HEK293 (cell line): Measurements from ENCODE around the gene MSRB1.

ENCODE experiments used
- CTCF ChIA-PET: fragments of 350-600 bp; formaldehyde crosslinking; extraction: SDS; loops from one replicate; lab custom pipeline; 2021; ENCODE audit warnings: antibody characterized with exemption; lab: Yijun Ruan, JAX
- POLR2A ChIA-PET: fragments of 300-600 bp; formaldehyde crosslinking; extraction: SDS; loops from one replicate; lab custom pipeline; 2020; ENCODE audit warnings: antibody characterized with exemption, inconsistent platforms; lab: Yijun Ruan, JAX
- H3K27ac ChIP-seq: fragments of 200-500 bp; sonication (Bioruptor generic); 2 replicates; pipeline ENCODE4 v1.5.1; 2014; ENCODE audit warnings: low read depth, low read length, control low read depth, inconsistent platforms; ENCODE audit errors: extremely low read depth
- H3K36me3 ChIP-seq, 2 experiments: fragments of 200-500 bp in 1 of 2; sonication (Bioruptor generic) in 1 of 2; 1 replicate in 1 of 2; 2 replicates in 1 of 2; pipeline ENCODE4 v1.5.1; 2014 to 2017; ENCODE audit warnings: inconsistent platforms in 2 of 2, low read length in 2 of 2; ENCODE audit not compliant: control insufficient read depth in 2 of 2, insufficient read depth in 1 of 2
- H3K4me1 ChIP-seq: fragments of 200-500 bp; sonication (Bioruptor generic); 2 replicates; pipeline ENCODE4 v1.5.1; 2014; ENCODE audit warnings: mild to moderate bottlenecking, low read length, inconsistent platforms; ENCODE audit not compliant: control insufficient read depth, insufficient read depth
- H3K4me3 ChIP-seq: 2 replicates; pipeline ENCODE4 v1.5.1; 2011; ENCODE audit warnings: low read depth, mild to moderate bottlenecking, control low read depth, low read length, moderate library complexity
- H3K9me3 ChIP-seq: fragments of 200-500 bp; sonication (Bioruptor generic); 2 replicates; pipeline ENCODE4 v1.5.1; 2014; ENCODE audit warnings: low read depth, low read length, inconsistent platforms; ENCODE audit not compliant: control insufficient read depth, insufficient read depth
- EGR2 ChIP-seq: fragments of 450-650 bp; formaldehyde crosslinking; IDR thresholded peaks from 2 replicates; pipeline ENCODE4 v1.5.1; 2016; ENCODE audit warnings: low read depth, missing biosample characterization, missing genetic modification characterization
- GLIS1 ChIP-seq: fragments of 450-650 bp; formaldehyde crosslinking; IDR thresholded peaks from 2 replicates; pipeline ENCODE4 v1.5.1; 2016; ENCODE audit warnings: missing biosample characterization, missing genetic modification characterization
- HIC1 ChIP-seq: fragments of 450-650 bp; formaldehyde crosslinking; IDR thresholded peaks from 2 replicates; pipeline ENCODE4 v1.5.1; 2016; ENCODE audit warnings: missing biosample characterization, missing genetic modification characterization
- HOXC10 ChIP-seq: sonication (generic); formaldehyde crosslinking; IDR thresholded peaks from 2 replicates; pipeline ENCODE4 v1.8.1; 2023; ENCODE audit warnings: mild to moderate bottlenecking, missing genetic modification reagents
- KLF17 ChIP-seq: fragments of 450-650 bp; formaldehyde crosslinking; IDR thresholded peaks from 2 replicates; pipeline ENCODE4 v1.5.1; 2016; ENCODE audit warnings: missing biosample characterization, missing genetic modification characterization
- ZBTB20 ChIP-seq: fragments of 450-650 bp; formaldehyde crosslinking; IDR thresholded peaks from 2 replicates; pipeline ENCODE4 v1.5.1; 2016; ENCODE audit warnings: missing biosample characterization, missing genetic modification characterization
- ZBTB26 ChIP-seq: fragments of 450-650 bp; formaldehyde crosslinking; optimal IDR thresholded peaks from 2 replicates; pipeline ENCODE3; 2016; ENCODE audit warnings: missing biosample characterization, mild to moderate bottlenecking, missing genetic modification characterization
- ZBTB44 ChIP-seq: fragments of 450-650 bp; IDR thresholded peaks from 2 replicates; pipeline ENCODE4 v1.5.1; 2018; ENCODE audit warnings: missing biosample characterization, mild to moderate bottlenecking, missing genetic modification characterization
- ZBTB7A ChIP-seq: fragments of 450-650 bp; formaldehyde crosslinking; IDR thresholded peaks from 2 replicates; pipeline ENCODE4 v1.5.1; 2016; ENCODE audit warnings: low read depth, missing biosample characterization, missing genetic modification characterization
- ZBTB8A ChIP-seq: fragments of 450-650 bp; formaldehyde crosslinking; IDR thresholded peaks from 2 replicates; pipeline ENCODE4 v1.5.1; 2016; ENCODE audit warnings: missing biosample characterization, missing genetic modification characterization
- ZFP41 ChIP-seq: fragments of 450-650 bp; formaldehyde crosslinking; IDR thresholded peaks from 2 replicates; pipeline ENCODE4 v1.5.1; 2016; ENCODE audit warnings: missing biosample characterization, missing genetic modification characterization, borderline replicate concordance
- ZNF121 ChIP-seq: fragments of 450-650 bp; formaldehyde crosslinking; IDR thresholded peaks from 2 replicates; pipeline ENCODE4 v1.5.1; 2016; ENCODE audit warnings: missing biosample characterization, missing genetic modification characterization
- ZNF184 ChIP-seq: fragments of 450-650 bp; IDR thresholded peaks from 2 replicates; pipeline ENCODE4 v1.5.1; 2018; ENCODE audit warnings: missing biosample characterization, mild to moderate bottlenecking, missing genetic modification characterization
- ZNF2 ChIP-seq: fragments of 450-650 bp; formaldehyde crosslinking; IDR thresholded peaks from 2 replicates; pipeline ENCODE4 v1.5.1; 2016; ENCODE audit warnings: missing biosample characterization, missing genetic modification characterization
- ZNF266 ChIP-seq: fragments of 450-650 bp; formaldehyde crosslinking; IDR thresholded peaks from 2 replicates; pipeline ENCODE4 v1.5.1; 2016; ENCODE audit warnings: missing biosample characterization, missing genetic modification characterization, low read depth
- ZNF280D ChIP-seq: fragments of 450-650 bp; formaldehyde crosslinking; IDR thresholded peaks from 2 replicates; pipeline ENCODE4 v1.5.1; 2016; ENCODE audit warnings: missing biosample characterization, missing genetic modification characterization
- ZNF362 ChIP-seq: fragments of 450-650 bp; formaldehyde crosslinking; IDR thresholded peaks from 2 replicates; pipeline ENCODE4 v1.5.1; 2016; ENCODE audit warnings: missing biosample characterization, missing genetic modification characterization
- ZNF398 ChIP-seq: fragments of 450-650 bp; formaldehyde crosslinking; IDR thresholded peaks from 2 replicates; pipeline ENCODE4 v1.5.1; 2017; ENCODE audit warnings: missing biosample characterization, missing genetic modification characterization
- ZNF433 ChIP-seq: fragments of 450-650 bp; formaldehyde crosslinking; IDR thresholded peaks from 2 replicates; pipeline ENCODE4 v1.5.1; 2016; ENCODE audit warnings: missing biosample characterization, missing genetic modification characterization, low read depth
- ZNF560 ChIP-seq: fragments of 450-650 bp; formaldehyde crosslinking; IDR thresholded peaks from 2 replicates; pipeline ENCODE4 v1.5.1; 2017; ENCODE audit warnings: missing biosample characterization, missing genetic modification characterization, borderline replicate concordance
- ZNF670 ChIP-seq: fragments of 450-650 bp; formaldehyde crosslinking; IDR thresholded peaks from 2 replicates; pipeline ENCODE4 v1.5.1; 2016; ENCODE audit warnings: missing biosample characterization, missing genetic modification characterization, low read depth
- ZNF707 ChIP-seq: fragments of 450-650 bp; formaldehyde crosslinking; IDR thresholded peaks from 2 replicates; pipeline ENCODE4 v1.5.1; 2016; ENCODE audit warnings: missing biosample characterization, missing genetic modification characterization
- ZNF768 ChIP-seq: fragments of 450-650 bp; formaldehyde crosslinking; IDR thresholded peaks from 2 replicates; pipeline ENCODE4 v1.5.1; 2018; ENCODE audit warnings: missing biosample characterization, mild to moderate bottlenecking, missing genetic modification characterization
- ZSCAN23 ChIP-seq: fragments of 450-650 bp; formaldehyde crosslinking; IDR thresholded peaks from 2 replicates; pipeline ENCODE4 v1.5.1; 2016; ENCODE audit warnings: missing biosample characterization, missing genetic modification characterization

The MSRB1 gene

GRCh38 chr16:1942810-1943726 lies at the start of gene MSRB1:
Gene MSRB1, minus strand, starts transcription at chr16:1943199. Its CDS starts 43 bp downstream, at chr16:1943156.
- no peaks in the 10 kb centered on the region for H3K4me1 ChIP-seq
- ChIA-PET CTCF (interaction anchor here (0.5 to 1.5 kb wide), 5 partner anchors 10 to 1088 kb away, joined by 3 to 5 read pairs (median 3); no protein-coding TSS in a partner anchor), POLR2A (interaction anchor here (0.5 to 1.7 kb wide), 14 partner anchors 9 to 212 kb away, joined by 3 to 33 read pairs (median 4); partner anchors contain the start of genes NUBP2, RPS2 and TRAF7)
- H3K27ac ChIP-seq, result no peak within 1 kb of the TSS; the same call in 1 of the 2 replicates
- H3K36me3 ChIP-seq, result peaks cover 0 to 29% of the 10 kb centered on the region in 2 experiments; a peak in 2 of 3 replicates
- H3K4me3 ChIP-seq, result peak within 1 kb of the TSS; percentile 67
- no peaks in the 10 kb centered on the region for H3K9me3 ChIP-seq
- TF ChIP-seq ZBTB8A (peak; percentile 96), ZNF670 (no peak), ZBTB44 (tag by site-specific recombination) (no peak), ZNF398 (peak; percentile 59), EGR2 (peak; percentile 64), ZNF433 (tag by site-specific recombination) (no peak), ZNF184 (tag by site-specific recombination) (no peak), ZBTB26 (tag by site-specific recombination) (peak; percentile 87), KLF17 (tag by site-specific recombination) (peak; percentile 57; the same call in 1 of the 2 replicates), ZNF560 (tag by site-specific recombination) (no peak), ZNF266 (tag by site-specific recombination) (no peak), ZNF121 (tag by site-specific recombination) (no peak), ZNF768 (tag by site-specific recombination) (no peak), GLIS1 (tag by site-specific recombination) (peak; percentile 83), HOXC10 (CRISPR knock-in tag) (no peak), ZNF2 (tag by site-specific recombination) (peak; percentile 63; the same call in 1 of the 2 replicates), HIC1 (tag by site-specific recombination) (peak; percentile 96), ZNF280D (tag by site-specific recombination) (no peak), ZNF707 (tag by site-specific recombination) (no peak), ZBTB20 (tag by site-specific recombination) (no peak), ZFP41 (tag by site-specific recombination) (no peak), ZNF362 (tag by site-specific recombination) (no peak), ZBTB7A (tag by site-specific recombination) (peak; percentile 82; the same call in 1 of the 2 replicates), ZSCAN23 (tag by site-specific recombination) (0 out of 2 replicates have a peak, but pooled peaks have one; percentile 28)
